ENCODE data around the gene GABRG3. TPM values are rescaled to one million over a fixed set of nuclear protein-coding genes. Genes with fewer than 3 reads are reported as not detected.
A peak's percentile ranks its signal among the peaks of the same experiment; 100 is the strongest.

The GABRG3 gene
- total and polyA plus RNA-seq, 2 experiments from 2014 or later = 0.10 to 1.4 TPM

DNA sequence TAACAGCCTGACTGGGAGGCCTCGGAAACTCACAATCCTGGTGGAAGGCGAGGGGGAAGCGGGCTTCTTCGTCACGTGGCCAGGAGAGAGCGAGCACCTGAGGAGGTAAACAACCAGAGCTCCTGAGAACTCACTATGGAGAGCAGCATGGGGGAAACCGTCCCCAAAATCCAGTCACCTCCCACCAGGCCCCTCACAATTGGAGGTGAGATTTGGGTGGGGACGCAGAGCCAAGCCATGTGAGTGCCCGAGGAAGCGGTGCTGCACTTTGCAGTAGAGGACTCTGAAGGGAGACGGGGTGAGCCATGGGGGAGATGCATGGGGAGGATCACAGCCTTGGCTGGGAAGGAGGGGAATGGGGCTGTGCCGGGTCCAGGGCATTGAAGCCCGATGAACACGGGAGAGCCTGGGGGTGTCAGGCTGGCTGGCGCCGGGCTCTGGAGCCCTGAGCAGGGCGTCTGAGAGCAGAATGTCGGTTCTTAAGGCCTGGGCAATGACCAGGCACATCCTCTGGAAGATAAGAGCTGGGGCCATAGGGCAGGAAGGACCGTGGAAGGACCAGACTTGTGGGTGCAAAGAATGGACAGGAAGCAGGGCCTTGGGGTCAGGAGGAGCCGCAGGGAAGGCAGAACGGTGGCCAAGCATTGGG lies 117.7 kb downstream of the GABRG3 start:
- Histone ChIP-seq H2AFZ (0 out of 2 replicates have a peak overlapping the region, but pooled peaks have one; percentile 52), H4K20me1 (replicated peaks; ENCODE audit: insufficient read depth) (no peaks in the 10 kb centered on the region), H3K4me2 (no peak overlapping the region), H3K79me2 (replicated peaks; ENCODE audit: insufficient read depth) (no peaks in the 10 kb centered on the region), H3K9me2 (ENCODE audit: insufficient read depth) (no peaks in the 10 kb centered on the region), H3K27me3 (ENCODE audit: insufficient read depth) (no peaks in the 10 kb centered on the region), H3K36me3 (ENCODE audit: insufficient read depth) (no peaks in the 10 kb centered on the region), H3F3A (replicated peaks; ENCODE audit: low read depth) (no peaks in the 10 kb centered on the region), H3K27ac (ENCODE audit: low read depth) (no peak overlapping the region), H3K4me1 (ENCODE audit: insufficient read depth) (peaks cover 9% of the 10 kb centered on the region), H3K4me3 (no peak overlapping the region)
- Mint-ChIP-seq H3K36me3 (ENCODE audit: low read depth) (no peaks in the 10 kb centered on the region), H3K27ac (no peak overlapping the region), H3K4me3 (no peak overlapping the region), H3K4me1 (peaks cover 23% of the 10 kb centered on the region), H3K27me3 (ENCODE audit: insufficient read depth, low read depth, poor library complexity) (peaks cover 5% of the 10 kb centered on the region), H3K9me3 (peaks cover 15% of the 10 kb centered on the region)
- TF ChIP-seq CTCF (conservative IDR thresholded peaks at IDR 0.05; ENCODE audit: low read depth in 2 of 2) = no peak
- TF ChIP-seq CREB1 (CRISPR knock-in tag; IDR thresholded peaks at IDR 0.05; ENCODE audit: low read depth) = no peak
- no peak for TF ChIP-seq ZNF331 (CRISPR knock-in tag; IDR thresholded peaks at IDR 0.05; ENCODE audit: low read depth)
- TF ChIP-seq STAT1 (IDR thresholded peaks at IDR 0.05; ENCODE audit: unreplicated experiment) = no peak
- TF ChIP-seq, protein P1, sequence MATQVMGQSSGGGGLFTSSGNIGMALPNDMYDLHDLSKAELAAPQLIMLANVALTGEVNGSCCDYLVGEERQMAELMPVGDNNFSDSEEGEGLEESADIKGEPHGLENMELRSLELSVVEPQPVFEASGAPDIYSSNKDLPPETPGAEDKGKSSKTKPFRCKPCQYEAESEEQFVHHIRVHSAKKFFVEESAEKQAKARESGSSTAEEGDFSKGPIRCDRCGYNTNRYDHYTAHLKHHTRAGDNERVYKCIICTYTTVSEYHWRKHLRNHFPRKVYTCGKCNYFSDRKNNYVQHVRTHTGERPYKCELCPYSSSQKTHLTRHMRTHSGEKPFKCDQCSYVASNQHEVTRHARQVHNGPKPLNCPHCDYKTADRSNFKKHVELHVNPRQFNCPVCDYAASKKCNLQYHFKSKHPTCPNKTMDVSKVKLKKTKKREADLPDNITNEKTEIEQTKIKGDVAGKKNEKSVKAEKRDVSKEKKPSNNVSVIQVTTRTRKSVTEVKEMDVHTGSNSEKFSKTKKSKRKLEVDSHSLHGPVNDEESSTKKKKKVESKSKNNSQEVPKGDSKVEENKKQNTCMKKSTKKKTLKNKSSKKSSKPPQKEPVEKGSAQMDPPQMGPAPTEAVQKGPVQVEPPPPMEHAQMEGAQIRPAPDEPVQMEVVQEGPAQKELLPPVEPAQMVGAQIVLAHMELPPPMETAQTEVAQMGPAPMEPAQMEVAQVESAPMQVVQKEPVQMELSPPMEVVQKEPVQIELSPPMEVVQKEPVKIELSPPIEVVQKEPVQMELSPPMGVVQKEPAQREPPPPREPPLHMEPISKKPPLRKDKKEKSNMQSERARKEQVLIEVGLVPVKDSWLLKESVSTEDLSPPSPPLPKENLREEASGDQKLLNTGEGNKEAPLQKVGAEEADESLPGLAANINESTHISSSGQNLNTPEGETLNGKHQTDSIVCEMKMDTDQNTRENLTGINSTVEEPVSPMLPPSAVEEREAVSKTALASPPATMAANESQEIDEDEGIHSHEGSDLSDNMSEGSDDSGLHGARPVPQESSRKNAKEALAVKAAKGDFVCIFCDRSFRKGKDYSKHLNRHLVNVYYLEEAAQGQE (IDR thresholded peaks at IDR 0.05; ENCODE audit: unreplicated experiment) = no peak
- no peak for TF ChIP-seq POLR2AphosphoS5 (IDR thresholded peaks at IDR 0.05; ENCODE audit: low read depth)
- no peak for DNase-seq (ENCODE audit: low spot score)
- ATAC-seq = no peak

DNA sequence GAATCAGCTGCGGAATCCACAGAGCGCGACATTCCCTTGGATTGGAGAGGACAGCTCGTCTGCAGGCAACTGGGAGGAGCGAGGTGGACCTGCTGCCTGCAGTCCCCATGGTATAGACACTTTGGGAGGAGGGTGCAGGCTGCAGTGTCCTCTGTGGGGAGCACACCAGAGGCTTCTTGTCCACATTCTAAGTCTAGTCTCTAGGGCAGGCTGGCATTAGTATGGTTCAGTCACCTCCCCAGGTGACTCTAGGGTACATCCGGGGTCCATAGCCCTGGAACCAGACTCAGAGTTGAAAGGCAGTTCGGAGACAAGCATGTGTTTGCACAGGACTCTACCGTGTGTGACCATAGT lies 118.2 kb downstream of the GABRG3 start:
- Histone ChIP-seq H3K79me2 (replicated peaks; ENCODE audit: insufficient read depth) (no peaks in the 10 kb centered on the region), H3K4me3 (no peak overlapping the region), H3K27me3 (ENCODE audit: insufficient read depth) (no peaks in the 10 kb centered on the region), H3K4me1 (ENCODE audit: insufficient read depth) (peaks cover 9% of the 10 kb centered on the region), H2AFZ (no peak overlapping the region), H3F3A (replicated peaks; ENCODE audit: low read depth) (no peaks in the 10 kb centered on the region), H3K36me3 (ENCODE audit: insufficient read depth) (no peaks in the 10 kb centered on the region), H3K9me2 (ENCODE audit: insufficient read depth) (no peaks in the 10 kb centered on the region), H4K20me1 (replicated peaks; ENCODE audit: insufficient read depth) (no peaks in the 10 kb centered on the region), H3K4me2 (no peak overlapping the region), H3K27ac (ENCODE audit: low read depth) (no peak overlapping the region)
- H3K9me3 Mint-ChIP-seq = peaks cover 15% of the 10 kb centered on the region
- H3K36me3 Mint-ChIP-seq (ENCODE audit: low read depth) = no peaks in the 10 kb centered on the region
- no peak overlapping the region for H3K27ac Mint-ChIP-seq
- no peak for ATAC-seq
- H3K4me3 Mint-ChIP-seq = no peak overlapping the region
- peaks cover 5% of the 10 kb centered on the region for H3K27me3 Mint-ChIP-seq (ENCODE audit: insufficient read depth, low read depth, poor library complexity)
- H3K4me1 Mint-ChIP-seq = peaks cover 23% of the 10 kb centered on the region
- no peak for DNase-seq (ENCODE audit: low spot score)
- TF ChIP-seq POLR2AphosphoS5 (IDR thresholded peaks at IDR 0.05; ENCODE audit: low read depth) (no peak), EZH2phosphoT487 (IDR thresholded peaks at IDR 0.05; ENCODE audit: unreplicated experiment) (no peak), ZNF331 (CRISPR knock-in tag; IDR thresholded peaks at IDR 0.05; ENCODE audit: low read depth) (no peak), STAT1 (IDR thresholded peaks at IDR 0.05; ENCODE audit: unreplicated experiment) (no peak)
- TF ChIP-seq, protein P2, sequence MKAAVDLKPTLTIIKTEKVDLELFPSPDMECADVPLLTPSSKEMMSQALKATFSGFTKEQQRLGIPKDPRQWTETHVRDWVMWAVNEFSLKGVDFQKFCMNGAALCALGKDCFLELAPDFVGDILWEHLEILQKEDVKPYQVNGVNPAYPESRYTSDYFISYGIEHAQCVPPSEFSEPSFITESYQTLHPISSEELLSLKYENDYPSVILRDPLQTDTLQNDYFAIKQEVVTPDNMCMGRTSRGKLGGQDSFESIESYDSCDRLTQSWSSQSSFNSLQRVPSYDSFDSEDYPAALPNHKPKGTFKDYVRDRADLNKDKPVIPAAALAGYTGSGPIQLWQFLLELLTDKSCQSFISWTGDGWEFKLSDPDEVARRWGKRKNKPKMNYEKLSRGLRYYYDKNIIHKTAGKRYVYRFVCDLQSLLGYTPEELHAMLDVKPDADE (IDR thresholded peaks at IDR 0.05) = no peak

Measured in GM23338 (cell line).